Activated CD4-positive, alpha-beta T cell treated with anti-CD3 and anti-CD28 coated beads, Interleukin-2, Interleukin-4, amounts not matched to agents 100 ng/mL and 50 ng/mL, durations not matched to agents 16 hours and 8 hours (primary cell): ENCODE data around the gene ZNF618.

Experiments
- DNase-seq: peaks from one replicate; pipeline ENCODE4 v3.0.0-alpha.2; 2020; ENCODE audit warnings: low spot score

Gene ZNF618

GRCh38 chr9:113957351-113957750, 81.2 kb downstream of the ZNF618 start:
- DNase-seq: no peak

GRCh38 chr9:113957821-113958341, 81.8 kb downstream of the ZNF618 start:
- no peak for DNase-seq

- no peak for DNase-seq
These were observed 82.4 kb downstream of the ZNF618 start for GRCh38 chr9:113958556-113958955.

- DNase-seq: no peak
These were observed 84.7 kb downstream of the ZNF618 start for GRCh38 chr9:113960768-113961167.

DNA sequence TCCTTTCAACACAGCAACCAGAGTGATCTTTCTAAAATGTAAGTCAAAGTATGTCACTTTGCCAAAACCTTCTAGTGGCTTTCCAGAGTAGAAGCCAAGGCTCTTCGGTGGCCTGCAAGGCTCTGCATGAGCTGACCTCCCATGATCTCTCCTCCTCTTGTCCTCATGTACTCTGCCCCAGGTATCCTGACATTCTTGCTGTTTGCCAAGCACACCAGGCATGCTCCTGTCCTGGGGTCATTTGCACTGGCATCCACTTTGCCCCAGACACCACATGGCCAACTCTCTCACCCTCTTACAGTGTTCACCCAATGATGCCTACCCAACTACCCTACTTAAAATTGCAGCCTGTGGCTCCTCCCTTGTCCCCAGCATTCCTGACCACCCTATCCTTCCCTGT, 86.3 kb downstream of the ZNF618 start:
- DNase-seq: no peak

GRCh38 chr9:113963017-113963620, 87.0 kb downstream of the ZNF618 start:
- DNase-seq: peak; percentile 39

DNA sequence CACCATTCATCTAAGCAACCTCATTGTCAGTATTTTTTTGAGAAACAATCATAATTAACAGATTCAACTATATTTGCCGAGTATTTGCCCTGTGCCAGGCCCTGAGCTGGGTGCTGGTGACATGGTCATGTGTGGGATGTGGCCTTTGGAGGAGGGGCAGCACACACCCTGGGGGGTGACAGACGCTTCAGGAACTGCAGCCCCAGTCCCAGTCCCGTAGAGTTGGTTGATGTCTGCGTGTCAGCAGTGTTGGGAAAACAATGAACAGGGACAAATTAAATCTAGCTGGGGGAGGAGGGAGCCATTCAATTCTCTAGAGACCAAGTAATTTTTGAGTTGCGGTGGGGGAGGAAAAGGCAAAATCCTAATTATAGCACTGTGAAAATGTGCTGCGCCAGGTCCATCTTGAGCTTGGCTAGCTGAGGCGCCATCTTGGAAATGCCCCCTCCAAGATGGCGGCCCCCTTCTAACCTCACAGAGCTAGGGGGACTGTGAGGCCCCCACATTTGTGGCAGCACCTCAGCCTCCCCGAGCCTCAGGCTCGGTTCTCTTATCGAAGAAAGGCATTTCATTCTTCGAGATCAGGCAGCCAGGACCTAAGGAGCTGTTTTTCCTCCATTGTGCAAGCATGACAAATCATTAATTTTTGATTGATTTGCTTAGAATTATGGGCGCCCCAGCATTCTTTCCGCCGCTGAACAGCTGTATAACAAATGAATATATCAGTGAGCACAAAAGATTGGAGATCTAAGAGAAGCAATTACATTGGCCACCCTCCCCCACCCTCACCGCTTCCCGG, 87.8 kb downstream of the ZNF618 start:
- no peak for DNase-seq

- DNase-seq: no peak
These were observed 88.5 kb downstream of the ZNF618 start for GRCh38 chr9:113964495-113965170.

DNA sequence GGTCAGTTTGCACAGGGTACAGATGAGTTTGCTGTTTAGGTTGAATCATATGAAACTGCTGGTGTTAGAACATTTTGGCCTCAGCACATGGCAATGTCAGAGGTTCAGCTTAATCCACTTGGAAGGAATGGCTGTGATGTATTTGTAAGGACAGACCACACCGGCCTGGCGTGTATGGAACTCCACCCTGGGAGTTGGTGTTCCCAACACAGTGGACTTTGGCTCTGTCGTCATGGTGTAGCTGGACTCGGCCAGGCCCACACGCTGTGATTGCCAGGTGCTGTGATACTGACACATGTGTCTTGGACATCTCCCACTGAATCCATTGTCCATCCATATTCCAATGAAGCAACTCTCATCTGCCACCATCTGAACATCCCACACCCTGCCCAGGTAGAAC, 90.3 kb downstream of the ZNF618 start:
- DNase-seq: no peak

- DNase-seq: no peak
These were observed 91.3 kb downstream of the ZNF618 start for GRCh38 chr9:113967380-113967779.

GRCh38 chr9:113969343-113969742, 93.2 kb downstream of the ZNF618 start:
- DNase-seq: no peak

- no peak for DNase-seq
These were observed 97.1 kb downstream of the ZNF618 start for GRCh38 chr9:113973226-113973625.

GRCh38 chr9:113973963-113974413, 97.9 kb downstream of the ZNF618 start:
- DNase-seq: no peak

DNA sequence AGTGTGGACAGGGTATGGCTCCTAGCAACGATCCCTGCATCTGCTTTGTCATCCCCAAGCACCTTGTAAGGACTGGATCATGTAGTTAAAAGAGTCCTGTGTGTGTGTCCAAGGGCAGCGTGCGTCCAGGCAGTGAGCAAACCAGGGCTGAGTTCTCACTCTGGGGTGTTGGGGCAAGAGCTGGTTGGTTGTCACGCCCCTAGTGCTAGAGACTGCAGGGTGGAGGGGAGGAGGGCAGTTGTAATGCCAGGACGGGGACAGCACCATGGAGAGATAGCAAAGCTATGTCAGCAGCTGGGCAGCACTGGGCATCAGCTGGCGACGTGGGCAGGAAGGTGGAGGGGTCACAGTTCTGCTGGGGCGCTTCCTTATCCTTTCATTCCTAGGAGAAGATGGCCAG, 100.8 kb downstream of the ZNF618 start:
- DNase-seq: no peak

GRCh38 chr9:113978725-113979342, 102.7 kb downstream of the ZNF618 start:
- no peak for DNase-seq

- no peak for DNase-seq
These were observed 103.4 kb downstream of the ZNF618 start for GRCh38 chr9:113979343-113980127.

DNA sequence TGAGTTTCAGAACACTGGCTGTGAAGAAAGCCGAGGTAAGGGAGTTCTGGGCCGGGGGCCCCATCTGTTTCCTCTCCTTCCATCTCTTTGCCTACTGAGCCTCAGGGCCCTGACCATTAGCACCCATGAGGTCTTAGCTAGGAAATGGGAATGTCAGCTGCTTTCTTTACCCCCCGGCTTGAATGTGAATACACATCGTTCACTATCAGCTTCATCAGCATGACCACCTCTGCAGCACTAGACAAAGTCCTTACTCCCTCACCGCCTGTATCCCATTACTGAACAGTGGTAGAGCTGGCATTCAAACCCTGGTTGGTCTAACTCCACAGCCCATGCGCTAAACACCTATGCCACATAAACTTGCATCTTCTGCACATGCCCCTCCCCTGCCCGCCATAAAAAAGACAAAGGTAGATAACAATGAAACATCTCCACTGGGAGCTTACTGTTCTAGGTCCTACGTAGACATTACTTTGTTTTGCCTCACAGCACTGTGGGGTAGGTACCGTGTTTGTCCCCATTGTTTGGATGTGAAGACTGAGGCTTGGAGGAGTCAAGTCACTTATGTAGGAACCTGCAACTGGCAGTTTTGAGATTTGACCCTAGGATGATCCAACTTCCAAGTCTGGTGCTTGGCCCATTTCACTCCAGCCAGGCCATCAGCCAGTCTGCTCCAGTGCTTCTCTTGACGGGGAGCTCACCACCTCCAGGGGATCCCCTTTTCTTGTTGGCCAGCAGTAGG, 108.7 kb downstream of the ZNF618 start:
- DNase-seq: no peak

GRCh38 chr9:113985968-113986585, 110.0 kb downstream of the ZNF618 start:
- DNase-seq: no peak

- DNase-seq: no peak
These were observed 110.8 kb downstream of the ZNF618 start for GRCh38 chr9:113986931-113987330.

- DNase-seq: no peak
These were observed 111.4 kb downstream of the ZNF618 start for GRCh38 chr9:113987526-113987925.
